Astrocyte (in vitro differentiated cells and primary cell): ENCODE data around the gene UTP3. TPM values are rescaled to one million over a fixed set of nuclear protein-coding genes. Genes with fewer than 3 reads are reported as not detected.
"Not testable (repeated sequence)": the region's sequence is repeated elsewhere in the genome, so short reads cannot be mapped to it uniquely, and the experiment has no call there.

Experiments used
- DNase-seq: peaks from one replicate; pipeline ENCODE4 v3.0.0-alpha.2; 2010; ENCODE audit warnings: low read depth
- FAIRE-seq: peaks from 2 replicates; lab custom pipeline; 2011; peaks lifted over from hg19 to GRCh38; lab: Jason Lieb, UNC
- H2AFZ ChIP-seq: 2 replicates; pipeline ENCODE4 v1.6.0; 2012; ENCODE audit warnings: low read depth, low read length, inconsistent platforms
- H3K27ac ChIP-seq: 2 replicates; pipeline ENCODE4 v1.5.1; 2011; ENCODE audit warnings: low read depth, low read length, inconsistent platforms
- H3K27me3 ChIP-seq: 2 replicates; pipeline ENCODE4 v1.6.0; 2011; ENCODE audit warnings: low read length, inconsistent platforms; ENCODE audit not compliant: insufficient read depth
- H3K36me3 ChIP-seq: 2 replicates; pipeline ENCODE4 v1.5.1; 2011; ENCODE audit warnings: low read length, inconsistent platforms; ENCODE audit not compliant: insufficient read depth
- H3K4me1 ChIP-seq: 2 replicates; pipeline ENCODE4 v1.5.1; 2011; ENCODE audit warnings: low read length, inconsistent platforms; ENCODE audit not compliant: insufficient read depth
- H3K4me2 ChIP-seq: 2 replicates; pipeline ENCODE4 v1.6.0; 2012; ENCODE audit warnings: low read length, inconsistent platforms
- H3K4me3 ChIP-seq: 2 replicates; pipeline ENCODE4 v1.5.1; 2011; ENCODE audit warnings: low read depth, mild to moderate bottlenecking, low read length, inconsistent platforms; ENCODE audit not compliant: insufficient read depth
- H3K79me2 ChIP-seq: 2 replicates; pipeline ENCODE4 v1.6.0; 2012; ENCODE audit warnings: mild to moderate bottlenecking, low read length, inconsistent platforms; ENCODE audit not compliant: insufficient read depth
- H3K9ac ChIP-seq: 2 replicates; pipeline ENCODE4 v1.6.0; 2012; ENCODE audit warnings: mild to moderate bottlenecking, low read length, inconsistent platforms
- H3K9me3 ChIP-seq: 2 replicates; pipeline ENCODE4 v1.5.1; 2012; ENCODE audit warnings: low read depth, mild to moderate bottlenecking, low read length, inconsistent platforms; ENCODE audit not compliant: insufficient read depth
- H4K20me1 ChIP-seq: 2 replicates; pipeline ENCODE4 v1.6.0; 2012; ENCODE audit warnings: low read length, inconsistent platforms; ENCODE audit not compliant: insufficient read depth
- H3K27ac Mint-ChIP-seq: one replicate; pipeline ENCODE4 v1.8.0; 2021; ENCODE audit warnings: mild to moderate bottlenecking, mixed read lengths; ENCODE audit not compliant: unreplicated experiment
- H3K27me3 Mint-ChIP-seq: one replicate; pipeline ENCODE4 v1.8.0; 2021; ENCODE audit warnings: low read depth, mixed read lengths; ENCODE audit not compliant: unreplicated experiment
- H3K36me3 Mint-ChIP-seq: one replicate; pipeline ENCODE4 v1.8.0; 2021; ENCODE audit warnings: low read depth, mixed read lengths; ENCODE audit not compliant: unreplicated experiment
- H3K4me1 Mint-ChIP-seq: one replicate; pipeline ENCODE4 v1.8.0; 2021; ENCODE audit warnings: low read depth, mixed read lengths; ENCODE audit not compliant: unreplicated experiment
- H3K4me3 Mint-ChIP-seq: one replicate; pipeline ENCODE4 v1.8.0; 2021; ENCODE audit warnings: mild to moderate bottlenecking, moderate library complexity, mixed read lengths; ENCODE audit not compliant: unreplicated experiment
- H3K9me3 Mint-ChIP-seq: one replicate; pipeline ENCODE4 v1.8.0; 2021; ENCODE audit warnings: mild to moderate bottlenecking, mixed read lengths; ENCODE audit not compliant: unreplicated experiment
- EZH2 ChIP-seq: IDR thresholded peaks from 2 replicates; pipeline ENCODE4 v1.6.1; 2012; ENCODE audit warnings: mild to moderate bottlenecking, low read length, inconsistent platforms; ENCODE audit not compliant: insufficient read depth
- total RNA-seq: library from RNA; stranded (reverse); gene quantifications from 2 replicates; pipeline ENCODE4 v1.2.1, GENCODE V29; 2021
- TF ChIP-seq, protein P1 (sequence below): IDR thresholded peaks from 2 replicates; pipeline ENCODE4 v1.5.1; 2011; ENCODE audit warnings: low read depth, mild to moderate bottlenecking, inconsistent platforms, low read length, moderate library complexity; ENCODE audit not compliant: insufficient read depth

The UTP3 gene
- total RNA-seq, 1 donor from 2014 or later = 37.0 TPM

DNA sequence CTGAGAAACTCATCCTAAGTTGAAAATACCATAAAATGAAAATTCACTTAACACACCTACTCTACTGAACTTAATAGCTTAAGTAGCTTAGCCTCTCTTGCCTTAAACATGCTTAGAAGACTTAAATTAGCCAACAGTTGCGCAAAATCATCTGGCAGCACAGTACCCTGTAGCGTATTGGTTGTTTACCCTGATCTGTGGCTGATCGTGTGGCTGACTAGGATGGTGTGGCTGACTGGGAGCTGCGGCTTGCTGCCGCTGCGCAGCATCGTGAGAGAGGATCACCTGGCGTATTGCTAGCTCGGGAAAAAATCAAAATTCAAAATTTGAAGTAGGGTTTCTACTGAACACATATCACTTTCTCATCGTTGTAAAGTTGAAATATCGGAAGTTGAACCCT, 39.8 kb downstream of the UTP3 start:
- Mint-ChIP-seq H3K9me3 (no peaks in the 10 kb centered on the region), H3K27ac (no peak overlapping the region), H3K27me3 (no peaks in the 10 kb centered on the region), H3K4me1 (peaks cover 4% of the 10 kb centered on the region), H3K36me3 (no peaks in the 10 kb centered on the region), H3K4me3 (no peak overlapping the region)
- no peak for DNase-seq
- Histone ChIP-seq H2AFZ (no peak overlapping the region), H3K4me1 (peaks cover 4% of the 10 kb centered on the region), H3K27ac (no peak overlapping the region), H3K9ac (no peak overlapping the region), H3K4me3 (no peak overlapping the region), H3K9me3 (no peaks in the 10 kb centered on the region), H3K4me2 (no peak overlapping the region), H3K27me3 (no peaks in the 10 kb centered on the region), H3K36me3 (no peaks in the 10 kb centered on the region), H3K79me2 (peaks cover 83% of the 10 kb centered on the region), H4K20me1 (peaks cover 31% of the 10 kb centered on the region)
- no peak for TF ChIP-seq EZH2
- TF ChIP-seq, protein P1, sequence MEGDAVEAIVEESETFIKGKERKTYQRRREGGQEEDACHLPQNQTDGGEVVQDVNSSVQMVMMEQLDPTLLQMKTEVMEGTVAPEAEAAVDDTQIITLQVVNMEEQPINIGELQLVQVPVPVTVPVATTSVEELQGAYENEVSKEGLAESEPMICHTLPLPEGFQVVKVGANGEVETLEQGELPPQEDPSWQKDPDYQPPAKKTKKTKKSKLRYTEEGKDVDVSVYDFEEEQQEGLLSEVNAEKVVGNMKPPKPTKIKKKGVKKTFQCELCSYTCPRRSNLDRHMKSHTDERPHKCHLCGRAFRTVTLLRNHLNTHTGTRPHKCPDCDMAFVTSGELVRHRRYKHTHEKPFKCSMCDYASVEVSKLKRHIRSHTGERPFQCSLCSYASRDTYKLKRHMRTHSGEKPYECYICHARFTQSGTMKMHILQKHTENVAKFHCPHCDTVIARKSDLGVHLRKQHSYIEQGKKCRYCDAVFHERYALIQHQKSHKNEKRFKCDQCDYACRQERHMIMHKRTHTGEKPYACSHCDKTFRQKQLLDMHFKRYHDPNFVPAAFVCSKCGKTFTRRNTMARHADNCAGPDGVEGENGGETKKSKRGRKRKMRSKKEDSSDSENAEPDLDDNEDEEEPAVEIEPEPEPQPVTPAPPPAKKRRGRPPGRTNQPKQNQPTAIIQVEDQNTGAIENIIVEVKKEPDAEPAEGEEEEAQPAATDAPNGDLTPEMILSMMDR = no peak
- FAIRE-seq = no peak

DNA sequence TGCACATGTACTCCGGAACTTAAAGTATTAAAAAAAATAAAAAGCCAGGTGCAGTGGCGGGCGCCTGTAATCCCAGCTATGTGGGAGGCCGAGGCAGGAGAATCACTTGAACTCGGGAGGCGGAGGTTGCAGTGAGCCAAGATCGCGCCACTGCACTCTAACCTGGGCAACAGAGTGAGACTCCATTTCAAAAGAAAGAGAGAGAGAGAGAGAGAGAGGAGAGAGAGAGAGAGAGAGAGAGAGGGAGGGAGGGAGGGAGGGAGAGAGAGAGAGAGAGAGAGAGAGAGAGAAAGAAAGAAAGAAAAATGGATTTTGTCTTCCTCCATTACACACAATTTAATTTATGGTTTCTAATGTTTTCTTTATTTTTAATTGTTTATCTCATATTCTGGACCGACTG, 44.5 kb downstream of the UTP3 start:
- H3K79me2 ChIP-seq = peaks cover 87% of the 10 kb centered on the region
- not testable (repeated sequence) for H3K4me3 Mint-ChIP-seq, H3K4me2 ChIP-seq, H3K9me3 Mint-ChIP-seq, H3K27ac Mint-ChIP-seq, DNase-seq, H3K36me3 ChIP-seq, H3K36me3 Mint-ChIP-seq, H3K27me3 Mint-ChIP-seq, H3K9me3 ChIP-seq, H3K27me3 ChIP-seq, H3K27ac ChIP-seq, H2AFZ ChIP-seq, H3K9ac ChIP-seq, FAIRE-seq, H3K4me3 ChIP-seq
- peaks cover 11% of the 10 kb centered on the region for H3K4me1 ChIP-seq
- peaks cover 59% of the 10 kb centered on the region for H4K20me1 ChIP-seq
- H3K4me1 Mint-ChIP-seq = peaks cover 11% of the 10 kb centered on the region

DNA sequence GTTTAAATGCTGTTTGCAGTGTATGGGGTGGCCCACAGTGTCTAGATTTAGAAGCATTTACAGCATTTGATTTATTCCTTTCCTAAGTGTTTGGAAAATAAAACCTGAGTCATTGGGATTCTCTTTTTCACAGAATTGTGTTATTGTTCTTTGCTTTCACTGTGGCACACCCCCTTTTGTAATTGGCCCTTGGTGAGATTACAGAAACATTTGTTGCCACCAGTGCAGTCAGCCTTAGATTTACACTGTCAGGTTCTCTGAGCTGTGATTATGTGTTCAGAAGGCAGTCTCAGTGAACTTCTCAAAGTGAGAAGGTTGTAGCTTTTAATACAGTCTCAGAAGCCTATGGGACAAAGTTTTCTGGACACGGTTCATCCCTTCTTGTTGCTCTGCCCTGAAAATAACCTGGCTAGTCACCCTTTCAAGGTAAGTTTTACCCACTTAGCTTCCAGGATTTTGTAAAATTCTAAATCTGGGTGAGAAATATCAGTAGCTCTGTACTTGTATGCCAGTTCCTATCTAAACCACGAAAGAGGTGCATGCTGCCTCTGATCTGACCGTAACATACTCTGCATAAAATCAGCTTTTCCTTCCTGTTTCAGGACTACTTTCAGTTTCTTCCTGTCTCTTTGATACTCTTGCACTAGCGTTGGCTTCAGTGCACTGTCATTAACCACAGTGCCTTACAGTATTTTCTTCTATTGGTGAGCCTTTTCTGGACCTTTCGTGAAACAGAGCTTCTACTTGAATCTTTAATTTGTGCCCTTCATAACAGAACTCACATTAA, 46.0 kb downstream of the UTP3 start:
- H3K4me3 ChIP-seq = peak overlapping the region; percentile 50
- peak overlapping the region; percentile 14 for H3K27ac Mint-ChIP-seq
- H3K27ac ChIP-seq = peak overlapping the region; percentile 62
- H3K9me3 Mint-ChIP-seq = no peaks in the 10 kb centered on the region
- peaks cover 11% of the 10 kb centered on the region for H3K4me1 Mint-ChIP-seq
- DNase-seq (peak; percentile 47), FAIRE-seq (peak; percentile 29)
- H2AFZ ChIP-seq = no peak overlapping the region
- peak overlapping the region; percentile 79 for H3K9ac ChIP-seq
- peaks cover 84% of the 10 kb centered on the region for H3K79me2 ChIP-seq
- no peaks in the 10 kb centered on the region for H3K27me3 Mint-ChIP-seq
- H3K4me1 ChIP-seq = peaks cover 11% of the 10 kb centered on the region
- H3K9me3 ChIP-seq = no peaks in the 10 kb centered on the region
- peaks cover 57% of the 10 kb centered on the region for H4K20me1 ChIP-seq
- no peaks in the 10 kb centered on the region for H3K27me3 ChIP-seq
- peaks cover 2% of the 10 kb centered on the region for H3K36me3 Mint-ChIP-seq
- H3K36me3 ChIP-seq = no peaks in the 10 kb centered on the region
- H3K4me3 Mint-ChIP-seq = peak overlapping the region; percentile 21
- H3K4me2 ChIP-seq = peak overlapping the region; percentile 93
- TF ChIP-seq, protein P1 = no peak
- TF ChIP-seq EZH2 = no peak
